Esophagus squamous epithelium (tissue), 5 donors: Measurements from ENCODE around the gene MAP3K12. TPM values are rescaled to one million over a fixed set of nuclear protein-coding genes. Genes with fewer than 3 reads are reported as not detected.

Experiments used
- DNase-seq: peaks from one replicate; lab custom pipeline; 2025; lab: John Stamatoyannopoulos, UW
- H3K27ac ChIP-seq, 4 donors: fragments of 200-600 bp; sonication (generic); one replicate each; pipeline ENCODE4 v1.5.1; 2016 to 2019; ENCODE audit warnings: mild to moderate bottlenecking in 1 of 4
- H3K27me3 ChIP-seq, 4 donors: fragments of 200-600 bp; sonication (generic); 1 replicate in 3 of 4; 2 replicates in 1 of 4; pipeline versions ENCODE4 v1.5.1 to v1.6.0; 2017 to 2021; ENCODE audit warnings: antibody characterized with exemption in 1 of 4
- H3K36me3 ChIP-seq, 3 donors: fragments of 200-600 bp; sonication (generic); one replicate each; pipeline ENCODE4 v1.5.1; 2016 to 2019
- H3K4me1 ChIP-seq, 3 donors: fragments of 200-600 bp; sonication (generic); one replicate each; pipeline ENCODE4 v1.5.1; 2017 to 2019
- H3K4me3 ChIP-seq, 4 donors: fragments of 200-600 bp; sonication (generic); 1 replicate in 3 of 4; 2 replicates in 1 of 4; pipeline ENCODE4 v1.5.1; 2016 to 2019; ENCODE audit warnings: mild to moderate bottlenecking in 2 of 4, moderate library complexity in 1 of 4
- H3K9me3 ChIP-seq, 3 donors: fragments of 200-600 bp; sonication (generic); one replicate each; pipeline ENCODE4 v1.5.1; 2016 to 2019
- POLR2A ChIP-seq, 4 donors: fragments of 450-650 bp; IDR thresholded peaks; one replicate each; pipeline ENCODE4 v1.6.1; 2017; ENCODE audit warnings: antibody characterized with exemption in 4 of 4, mild to moderate bottlenecking in 4 of 4, moderate library complexity in 3 of 4
- WGBS, 2 donors: methylation state at CpG; one replicate each; pipeline ENCODE4 v1.1.5; 2018; 5-methylcytosine and 5-hydroxymethylcytosine counted together
- intact Hi-C: fragments of 100-400 bp; cut with DNase I; formaldehyde crosslinking; loops from one replicate; pipeline ENCODE4 v1.15.0; 2022
- total RNA-seq, 4 donors: library from RNA; depleted of rRNA; stranded (reverse); fragments of >200 nt; gene quantifications; one replicate each; pipeline ENCODE4 v1.1.0, GENCODE V29; 2016
- TF ChIP-seq, protein P1 (sequence below), 6 experiments: fragments of 450-650 bp in 4 of 6; fragments of 200-600 bp in 2 of 6; sonication (generic) in 2 of 6; IDR thresholded peaks; one replicate each; pipeline ENCODE4 v1.5.1; 2016 to 2019; ENCODE audit warnings: antibody characterized with exemption in 6 of 6, mild to moderate bottlenecking in 4 of 6, moderate library complexity in 4 of 6
- donor health status: DM: yes; HTN: yes; CAD: no.

MAP3K12 gene
- total RNA-seq, 4 donors from 2014 or later, result 0.80 to 8.4 (median 2.7) TPM

DNA sequence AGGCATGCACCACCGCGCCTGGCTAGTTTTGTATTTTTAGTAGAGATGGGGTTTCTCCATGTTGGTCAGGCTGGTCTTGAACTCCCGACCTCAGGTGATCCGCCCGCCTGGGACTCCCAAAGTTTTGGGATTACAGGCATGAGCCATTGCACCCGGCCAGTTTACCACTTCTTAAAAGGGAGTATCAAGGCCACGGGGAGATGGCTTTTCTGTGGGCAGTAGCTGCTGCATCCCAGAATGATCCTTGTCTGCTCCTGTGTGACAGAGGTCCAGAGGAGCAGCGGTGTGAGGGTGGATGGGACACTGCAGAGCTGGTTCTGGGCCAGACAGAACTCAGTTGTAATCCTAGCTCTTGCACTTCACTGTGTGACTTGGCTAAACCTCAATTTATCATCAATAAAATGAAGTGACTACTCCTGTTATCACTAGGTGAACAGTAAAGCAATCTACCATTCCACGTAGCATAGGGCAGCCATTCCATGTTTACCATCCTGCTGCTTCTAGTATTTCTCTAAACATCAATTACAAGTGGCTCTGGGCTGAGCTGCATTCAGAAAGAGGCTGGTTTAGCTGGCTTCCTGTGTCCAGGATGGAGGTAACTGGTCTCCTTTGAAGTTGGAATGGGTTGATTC lies 11.0 kb upstream of the MAP3K12 start:
- Histone ChIP-seq H3K27ac (no peak overlapping the region), H3K36me3 (peaks cover 15 to 83% (median 40%) of the 10 kb centered on the region in 3 donors)
- intact Hi-C loops, result no loop called here

GRCh38 chr12:53508534-53509170 lies 9.4 kb upstream of the MAP3K12 start:
- TF ChIP-seq, protein P1, sequence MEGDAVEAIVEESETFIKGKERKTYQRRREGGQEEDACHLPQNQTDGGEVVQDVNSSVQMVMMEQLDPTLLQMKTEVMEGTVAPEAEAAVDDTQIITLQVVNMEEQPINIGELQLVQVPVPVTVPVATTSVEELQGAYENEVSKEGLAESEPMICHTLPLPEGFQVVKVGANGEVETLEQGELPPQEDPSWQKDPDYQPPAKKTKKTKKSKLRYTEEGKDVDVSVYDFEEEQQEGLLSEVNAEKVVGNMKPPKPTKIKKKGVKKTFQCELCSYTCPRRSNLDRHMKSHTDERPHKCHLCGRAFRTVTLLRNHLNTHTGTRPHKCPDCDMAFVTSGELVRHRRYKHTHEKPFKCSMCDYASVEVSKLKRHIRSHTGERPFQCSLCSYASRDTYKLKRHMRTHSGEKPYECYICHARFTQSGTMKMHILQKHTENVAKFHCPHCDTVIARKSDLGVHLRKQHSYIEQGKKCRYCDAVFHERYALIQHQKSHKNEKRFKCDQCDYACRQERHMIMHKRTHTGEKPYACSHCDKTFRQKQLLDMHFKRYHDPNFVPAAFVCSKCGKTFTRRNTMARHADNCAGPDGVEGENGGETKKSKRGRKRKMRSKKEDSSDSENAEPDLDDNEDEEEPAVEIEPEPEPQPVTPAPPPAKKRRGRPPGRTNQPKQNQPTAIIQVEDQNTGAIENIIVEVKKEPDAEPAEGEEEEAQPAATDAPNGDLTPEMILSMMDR (IDR thresholded peaks at IDR 0.05), result peak; percentile 76 to 92 (median 88)
- no peak for TF ChIP-seq POLR2A (IDR thresholded peaks at IDR 0.05)
- H3K9me3 ChIP-seq, result no peaks in the 10 kb centered on the region
- intact Hi-C loops, result loop anchor here (10.0 kb wide), 1 partner anchor 54 kb away; the partner anchor contains the start of gene PCBP2
- WGBS, 2 donors, result 28 to 37% methylated on average over 6 to 7 of the region's 7 CpGs
- H3K27ac ChIP-seq, result peak overlapping the region in 3 of 4 donors; percentile 35 to 54 (median 51)
- H3K4me1 ChIP-seq, result peaks cover 0 to 15% (median 3%) of the 10 kb centered on the region in 3 donors
- H3K27me3 ChIP-seq, result no peaks in the 10 kb centered on the region
- H3K4me3 ChIP-seq, result no peak overlapping the region
- DNase-seq, result peak; percentile 26
- H3K36me3 ChIP-seq, result peaks cover 3 to 83% (median 27%) of the 10 kb centered on the region in 3 donors

More for the DNA sequence above, 11.0 kb upstream of the MAP3K12 start:
- Histone ChIP-seq H3K4me3 (no peak overlapping the region), H3K9me3 (no peaks in the 10 kb centered on the region), H3K4me1 (peaks cover 0 to 11% (median 3%) of the 10 kb centered on the region in 3 donors), H3K27me3 (no peaks in the 10 kb centered on the region)
- TF ChIP-seq POLR2A (IDR thresholded peaks at IDR 0.05), result no peak
- TF ChIP-seq, protein P1 (IDR thresholded peaks at IDR 0.05), result no peak
- DNase-seq, result no peak
- WGBS, 2 donors, result 79 to 93% methylated on average over 2 to 6 of the region's 9 CpGs

DNA sequence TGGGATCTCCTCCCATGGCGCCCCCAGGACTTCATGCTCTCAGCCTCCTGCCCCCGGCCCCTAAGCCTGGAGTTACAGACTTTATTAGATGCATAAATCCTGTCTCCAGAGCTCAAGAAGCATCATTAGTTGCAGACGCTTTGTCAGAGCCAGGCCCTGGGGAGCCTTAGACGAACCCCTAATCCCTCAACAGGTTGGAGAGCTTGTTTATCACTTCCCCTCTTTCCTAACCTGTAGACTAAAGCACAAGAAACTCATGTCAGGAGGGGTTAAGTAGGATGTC lies 8.3 kb upstream of the MAP3K12 start:
- H3K9me3 ChIP-seq, result no peaks in the 10 kb centered on the region
- TF ChIP-seq, protein P1 (IDR thresholded peaks at IDR 0.05), result no peak
- no peak for TF ChIP-seq POLR2A (IDR thresholded peaks at IDR 0.05)
- H3K4me1 ChIP-seq, result peaks cover 3 to 26% (median 5%) of the 10 kb centered on the region in 3 donors
- no peak overlapping the region for H3K4me3 ChIP-seq
- H3K27ac ChIP-seq, result no peak overlapping the region
- intact Hi-C loops, result loop anchor here (10.0 kb wide), 1 partner anchor 53 kb away; the partner anchor contains the start of gene PCBP2
- H3K27me3 ChIP-seq, result no peaks in the 10 kb centered on the region
- no peak for DNase-seq
- H3K36me3 ChIP-seq, result peaks cover 0 to 81% (median 27%) of the 10 kb centered on the region in 3 donors
- WGBS, 2 donors, result 88 to 92% methylated on average over 4 of the region's 4 CpGs

DNA sequence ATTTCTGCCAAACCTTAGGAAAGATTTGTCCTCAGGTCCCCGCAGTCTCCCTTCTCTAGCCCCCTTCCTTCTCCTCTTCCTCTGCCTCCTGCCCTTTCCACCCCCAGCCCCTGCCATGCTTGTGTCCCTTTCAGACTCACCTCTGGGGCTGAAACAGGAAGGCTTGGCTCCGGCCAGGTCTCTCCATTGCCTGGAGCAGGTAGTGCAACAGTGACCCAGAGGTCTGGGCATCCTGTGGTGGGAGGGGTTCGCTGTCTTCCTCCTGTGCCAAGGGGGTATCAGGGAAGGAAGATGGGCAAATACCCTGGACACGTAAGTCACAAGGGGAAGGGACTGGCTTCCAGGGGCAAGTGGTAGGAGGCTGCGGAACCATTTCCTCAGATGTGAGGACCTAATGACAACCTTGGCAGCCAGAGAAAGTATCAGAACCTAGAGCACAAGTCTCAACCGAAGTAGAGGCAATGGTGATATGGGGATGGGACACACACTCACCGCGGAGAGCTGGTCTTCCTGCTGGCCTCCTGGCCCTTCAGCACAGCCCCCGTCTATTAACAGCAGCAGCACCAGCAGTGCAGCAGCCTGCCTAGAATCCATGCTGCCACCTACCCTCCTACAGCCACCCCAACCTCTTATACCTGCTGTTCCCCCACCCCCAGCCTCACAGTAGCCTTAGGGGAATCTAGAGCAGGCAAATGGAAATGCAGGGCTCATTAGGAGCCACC lies 7.8 kb upstream of the MAP3K12 start, which contains the start of gene NPFF:
Gene NPFF, minus strand, starts transcription at position 604 of the 722 bp plus-strand sequence. Its CDS starts 10 bp downstream, at position 594.
- Histone ChIP-seq H3K36me3 (peaks cover 0 to 76% (median 22%) of the 10 kb centered on the region in 3 donors), H3K4me3 (no peak within 1 kb of the TSS), H3K4me1 (peaks cover 3 to 31% (median 10%) of the 10 kb centered on the region in 3 donors), H3K27me3 (no peaks in the 10 kb centered on the region), H3K9me3 (no peaks in the 10 kb centered on the region), H3K27ac (peak within 1 kb of the TSS in 1 of 4 donors; percentile 51)
- DNase-seq, result no peak
- WGBS, 2 donors, result 91 to 92% methylated on average over 8 to 9 of the region's 9 CpGs
- TF ChIP-seq, protein P1 (IDR thresholded peaks at IDR 0.05), result no peak
- no peak for TF ChIP-seq POLR2A (IDR thresholded peaks at IDR 0.05)
- intact Hi-C loops, result loop anchor here (10.0 kb wide), 1 partner anchor 52 kb away; the partner anchor contains the start of gene PCBP2
